Suppressor macrophage treated with lipopolysaccharide for 4 hours (primary cell): ENCODE measurements around the gene CLEC18B.
"Not testable (repeated sequence)": the region's sequence is repeated elsewhere in the genome, so short reads cannot be mapped to it uniquely, and the experiment has no call there.

Experiments used
- DNase-seq: peaks from one replicate; pipeline ENCODE4 v3.0.0-alpha.2; 2020

Gene CLEC18B

DNA sequence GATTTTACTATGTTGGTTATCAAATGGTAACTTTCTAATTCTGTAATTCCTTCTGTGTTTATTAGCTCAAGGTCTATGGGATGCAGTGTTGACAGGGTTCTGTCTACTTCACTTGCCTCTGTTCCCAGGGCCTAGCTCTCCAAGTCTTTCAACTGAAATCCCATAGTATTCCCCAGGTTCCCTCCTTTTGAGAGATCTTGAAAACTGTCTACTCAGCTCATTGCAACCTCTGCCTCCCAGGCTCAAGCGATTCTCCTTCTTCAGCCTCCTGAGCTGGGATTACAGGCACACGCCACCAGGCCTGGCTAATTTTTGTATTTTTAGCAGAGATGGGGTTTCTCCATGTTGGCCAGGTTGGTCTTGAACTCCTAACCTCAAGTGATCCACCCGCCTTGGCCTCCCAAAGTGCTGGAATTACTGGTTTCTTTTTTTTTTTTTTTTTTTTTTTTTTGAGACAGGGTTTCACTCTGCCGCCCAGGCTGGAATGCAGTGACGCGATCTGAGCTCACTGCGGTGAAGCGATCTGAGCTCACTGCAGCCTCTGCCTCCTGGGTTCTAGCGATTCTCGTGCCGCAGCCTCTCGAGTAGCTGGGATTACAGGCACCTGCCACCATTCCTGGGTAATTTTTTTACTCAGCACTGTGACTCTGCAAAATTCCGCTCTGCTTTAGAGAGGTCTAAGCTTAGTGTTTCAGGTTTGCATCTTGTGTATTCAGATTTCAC lies 22.5 kb upstream of the CLEC18B start:
- not testable (repeated sequence) for DNase-seq

DNA sequence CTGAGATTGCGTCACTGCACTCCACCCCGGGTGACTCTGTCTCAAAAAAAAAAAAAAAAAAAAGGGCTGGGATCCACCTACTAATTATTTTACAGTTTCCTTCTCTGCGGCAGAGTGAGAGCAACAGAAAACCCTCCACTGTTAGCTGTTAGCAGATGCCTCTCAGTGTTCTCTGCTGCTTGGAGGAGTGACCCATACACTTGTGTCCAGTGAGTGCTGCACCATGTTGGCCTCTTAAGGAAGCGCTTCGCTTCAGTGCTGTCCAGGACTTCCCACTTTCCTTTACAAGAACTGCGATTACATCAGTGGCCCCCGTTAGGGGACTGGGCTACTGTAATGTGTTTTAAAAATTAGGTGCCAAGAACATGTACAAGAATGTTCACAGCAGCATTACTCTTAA lies 18.4 kb upstream of the CLEC18B start:
- DNase-seq, result peak; percentile 47

GRCh38 chr16:74438492-74438979 lies 17.3 kb upstream of the CLEC18B start:
- DNase-seq, result no peak

DNA sequence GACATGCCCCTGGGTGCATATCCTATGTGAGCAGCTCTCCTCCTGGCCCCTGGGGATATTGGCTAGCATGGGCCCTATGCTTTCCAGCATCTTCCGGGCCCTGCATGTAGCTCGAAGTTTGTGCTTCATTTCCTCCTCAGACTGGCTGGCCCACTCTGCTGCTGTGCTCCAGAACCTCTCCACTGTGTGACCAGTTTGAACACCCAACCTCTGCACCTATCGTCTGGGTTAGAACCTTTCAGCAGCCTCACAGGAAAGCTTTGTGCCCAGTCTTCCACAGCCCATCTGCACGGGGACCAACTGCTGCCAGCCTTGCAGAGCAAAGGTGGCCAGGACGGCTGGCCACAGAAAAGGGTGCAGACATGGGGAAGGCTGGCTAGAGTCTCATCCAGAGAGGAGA lies 10.2 kb upstream of the CLEC18B start:
- no peak for DNase-seq

DNA sequence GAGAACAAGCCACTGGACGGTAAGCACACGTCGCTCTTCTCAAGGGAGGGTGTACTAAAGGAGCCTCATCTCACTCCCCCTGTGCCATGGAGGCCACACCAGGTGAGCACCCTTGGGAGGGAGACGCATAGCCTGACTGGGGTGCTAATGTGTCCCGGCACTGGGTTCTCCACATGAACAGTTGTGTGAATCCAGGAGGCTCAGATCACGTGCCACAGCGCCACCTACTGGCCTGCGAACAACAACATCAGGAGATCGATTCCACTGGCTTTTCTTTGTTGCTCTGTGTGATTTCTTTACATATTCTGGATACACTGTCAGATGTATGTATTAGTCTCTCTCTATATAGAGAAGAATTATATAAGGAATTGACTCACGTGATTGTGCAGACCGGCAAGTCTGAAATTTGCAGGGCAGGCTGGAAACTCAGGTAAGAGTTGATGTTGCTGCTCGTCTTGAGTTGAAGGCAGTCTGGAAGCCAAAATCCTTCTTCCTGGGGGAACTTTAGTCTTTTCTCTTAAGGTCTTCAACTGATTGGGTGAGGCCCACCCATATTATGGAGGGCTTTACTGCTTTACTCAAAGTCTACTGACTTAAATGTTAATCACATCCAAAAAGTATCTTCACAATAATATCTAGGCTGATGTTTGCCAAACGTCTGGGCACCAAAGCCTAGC lies 8.9 kb upstream of the CLEC18B start:
- peak; percentile 41 for DNase-seq

- not testable (repeated sequence) for DNase-seq
Observed at GRCh38 chr16:74428493-74428892, 7.2 kb upstream of the CLEC18B start.

- DNase-seq, result not testable (repeated sequence)
Observed at GRCh38 chr16:74425751-74426150, 4.5 kb upstream of the CLEC18B start.

DNA sequence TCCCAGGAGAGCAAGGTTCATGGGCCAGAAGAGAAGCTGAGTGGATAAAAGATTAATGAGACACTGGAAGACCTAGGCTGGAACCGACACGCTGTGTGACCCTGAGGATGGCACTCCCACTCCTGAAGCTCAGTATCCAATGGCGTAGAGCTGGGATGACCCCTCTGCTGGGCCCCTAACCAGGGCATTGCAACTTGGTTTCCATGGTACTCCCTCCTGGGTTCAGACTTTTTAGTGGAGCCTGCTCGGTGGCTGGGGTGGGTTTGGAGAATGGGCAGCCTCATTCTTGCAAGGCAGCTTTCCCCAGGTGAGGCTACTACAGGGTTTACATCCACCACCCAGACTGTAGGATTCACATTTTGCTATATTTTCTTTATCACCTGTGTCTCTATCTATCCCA lies 2.4 kb upstream of the CLEC18B start:
- not testable (repeated sequence) for DNase-seq

GRCh38 chr16:74422086-74422485 lies 808 bp upstream of the CLEC18B start:
- not testable (repeated sequence) for DNase-seq

DNA sequence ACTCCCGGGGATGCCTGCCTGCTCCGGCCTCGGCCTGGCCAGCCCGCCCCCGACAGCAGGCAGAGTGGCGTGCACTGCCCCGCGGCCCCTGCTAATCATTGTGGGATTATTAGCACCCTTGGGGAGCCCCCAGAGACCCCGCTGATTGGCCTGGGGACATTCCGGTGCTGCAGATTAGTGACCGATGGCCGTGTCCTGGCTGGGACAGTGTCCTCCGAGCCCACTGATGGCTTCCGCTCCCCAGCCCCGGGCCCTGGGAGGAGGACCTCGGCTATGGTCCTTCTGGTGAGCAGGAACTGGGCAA lies 156 bp upstream of the CLEC18B start:
- not testable (repeated sequence) for DNase-seq

- not testable (repeated sequence) for DNase-seq
Observed at GRCh38 chr16:74419811-74420210, 1.5 kb downstream of the CLEC18B start.

- DNase-seq, result not testable (repeated sequence)
Observed at GRCh38 chr16:74417897-74418296, 3.4 kb downstream of the CLEC18B start.

GRCh38 chr16:74413920-74414319 lies 7.4 kb downstream of the CLEC18B start:
- not testable (repeated sequence) for DNase-seq

DNA sequence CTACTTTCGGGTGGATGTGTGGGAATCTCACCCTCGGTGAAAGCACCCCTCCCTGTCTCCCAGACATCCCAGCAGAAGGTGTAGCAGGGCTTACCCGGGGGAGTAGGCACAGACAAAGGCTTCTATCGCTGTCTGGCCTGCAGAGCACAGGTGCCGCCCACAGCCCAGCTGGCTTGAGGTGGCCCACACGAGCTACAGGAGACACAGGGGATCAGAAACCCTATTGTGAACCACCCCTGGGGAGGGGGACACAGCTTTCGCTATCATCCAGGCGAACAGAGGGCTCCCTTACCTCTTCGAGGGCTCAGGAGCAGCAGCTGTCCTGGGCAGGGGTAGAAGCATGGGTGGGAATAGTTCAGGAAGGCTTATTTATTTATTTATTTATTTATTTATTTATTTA lies 7.8 kb downstream of the CLEC18B start:
- not testable (repeated sequence) for DNase-seq

GRCh38 chr16:74412775-74413390 lies 8.4 kb downstream of the CLEC18B start:
- DNase-seq, result not testable (repeated sequence)

- not testable (repeated sequence) for DNase-seq
Observed at GRCh38 chr16:74412138-74412774, 9.0 kb downstream of the CLEC18B start.

DNA sequence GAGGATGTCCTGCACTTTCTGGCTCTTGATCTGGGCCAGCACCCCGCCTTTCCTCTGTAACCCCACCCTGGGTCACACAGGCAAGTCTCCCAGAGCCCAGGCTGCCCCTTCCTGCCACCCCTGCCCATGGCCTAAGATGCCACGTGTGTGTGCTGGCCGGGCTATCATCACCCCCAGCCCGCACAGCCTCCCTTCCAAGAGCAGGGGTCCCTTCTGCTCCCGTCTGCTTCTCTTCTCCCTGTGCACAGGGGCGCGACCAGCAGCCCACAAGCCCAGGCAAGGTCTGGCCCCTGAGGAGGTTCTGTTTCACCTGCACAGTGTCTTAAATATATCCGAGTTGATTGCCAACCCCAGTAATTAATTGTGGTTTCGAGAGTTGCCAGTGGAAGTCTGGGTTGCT lies 10.3 kb downstream of the CLEC18B start:
- not testable (repeated sequence) for DNase-seq

DNA sequence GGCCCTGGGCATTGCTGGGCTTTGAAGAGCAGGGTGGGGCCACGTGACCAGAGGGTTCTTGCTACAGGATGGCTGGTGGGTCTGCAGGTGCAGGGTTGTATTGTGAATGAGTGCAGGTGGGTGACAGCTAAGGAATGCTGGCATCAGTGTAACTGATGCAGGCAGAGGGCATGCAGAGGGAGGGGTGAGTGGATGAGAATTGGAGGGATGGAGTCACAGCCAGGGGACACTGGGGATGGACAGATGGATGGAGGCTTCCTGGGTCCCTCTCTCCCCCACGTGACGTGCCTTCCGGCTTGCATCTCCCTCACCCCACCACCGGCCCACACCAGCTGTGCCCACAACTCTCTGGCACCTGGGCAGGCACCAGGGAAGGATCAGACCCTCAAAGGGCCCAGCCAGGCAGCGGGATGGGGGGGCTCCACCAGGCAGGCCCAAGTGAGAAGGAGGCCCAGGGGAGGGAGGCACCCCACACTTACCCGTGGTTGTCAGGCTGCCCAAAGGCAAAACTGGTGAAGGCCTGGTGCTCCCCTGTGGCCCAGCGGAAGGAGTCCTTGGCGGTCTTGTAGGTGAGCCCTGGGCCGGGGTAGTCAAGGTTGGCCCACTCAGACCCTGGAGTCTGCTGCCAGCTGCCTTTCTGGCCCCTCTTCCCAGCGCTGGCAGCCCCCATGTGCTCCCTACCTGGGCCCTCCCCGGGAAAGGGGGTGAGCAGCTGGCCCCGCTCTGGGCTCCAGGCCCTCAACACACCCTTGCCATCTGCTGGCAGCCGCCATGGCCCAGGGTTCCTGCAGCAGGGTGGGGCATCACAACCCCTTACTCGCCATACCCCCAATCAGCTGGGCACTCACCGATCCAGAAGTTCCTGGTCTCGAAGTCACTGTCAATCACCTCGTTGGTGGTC lies 11.0 kb downstream of the CLEC18B start:
- not testable (repeated sequence) for DNase-seq

- not testable (repeated sequence) for DNase-seq
Observed at GRCh38 chr16:74409185-74409981, 11.9 kb downstream of the CLEC18B start.

GRCh38 chr16:74407362-74407705 lies 13.9 kb downstream of the CLEC18B start:
- peak; percentile 3 for DNase-seq

DNA sequence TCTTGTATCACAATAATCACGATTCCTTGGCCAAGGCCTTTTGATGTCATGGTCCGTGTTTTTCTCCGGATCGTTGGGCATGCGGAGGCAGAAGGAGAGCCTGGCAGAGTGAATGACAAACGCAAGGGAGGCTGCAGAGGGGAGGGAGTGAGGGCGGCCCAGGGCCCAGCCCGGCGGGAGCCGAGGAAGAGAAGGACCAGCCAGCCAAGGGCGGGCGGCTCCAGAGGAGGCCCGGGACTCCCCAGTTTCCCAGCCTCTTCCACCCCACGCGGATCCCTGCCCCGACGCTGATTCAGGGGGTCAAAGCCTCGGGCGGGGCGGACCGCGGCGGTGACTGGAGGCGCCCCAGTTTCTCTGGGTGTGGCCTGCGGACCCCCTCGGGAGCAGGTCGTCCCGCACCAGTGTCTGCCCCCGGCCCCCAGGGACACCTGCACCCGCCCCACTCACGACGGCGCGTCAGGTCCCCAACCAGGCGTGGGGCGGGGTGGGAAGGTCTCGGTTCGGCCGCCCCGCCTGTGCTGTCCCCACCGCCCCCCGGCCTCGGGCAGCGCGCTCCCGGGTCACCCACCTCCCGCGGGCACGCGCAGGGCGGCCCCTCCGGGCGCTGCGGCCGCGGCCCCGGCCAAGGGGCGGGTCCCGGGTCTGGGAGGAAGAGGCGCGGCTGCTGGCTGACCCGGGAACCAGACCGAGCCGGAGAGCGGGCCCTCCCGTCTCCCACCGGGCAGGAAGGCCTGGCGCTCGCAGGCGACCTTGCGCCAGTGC lies 14.5 kb downstream of the CLEC18B start:
- not testable (repeated sequence) for DNase-seq
